SU-DHL-6 (cell line): ENCODE data around the gene KRTAP4-5.
"Not testable (repeated sequence)": the region's sequence is repeated elsewhere in the genome, so short reads cannot be mapped to it uniquely, and the experiment has no call there.

Experiments
- EZH2phosphoT487 ChIP-seq: fragments of 200-600 bp; sonication (generic), shearing (Covaris generic); conservative IDR thresholded peaks from 2 replicates; pipeline ENCODE4 v1.6.1; 2018; ENCODE audit warnings: mild to moderate bottlenecking, antibody characterized with exemption, low read length, moderate library complexity, mixed read lengths
- TF ChIP-seq, protein P1 (sequence below): fragments of 200-600 bp; sonication (generic); IDR thresholded peaks from one replicate; pipeline ENCODE4 v1.5.1; 2017; ENCODE audit warnings: antibody characterized with exemption, mild to moderate bottlenecking, low read length, moderate library complexity; ENCODE audit not compliant: insufficient read depth, poor library complexity, severe bottlenecking

DNA sequence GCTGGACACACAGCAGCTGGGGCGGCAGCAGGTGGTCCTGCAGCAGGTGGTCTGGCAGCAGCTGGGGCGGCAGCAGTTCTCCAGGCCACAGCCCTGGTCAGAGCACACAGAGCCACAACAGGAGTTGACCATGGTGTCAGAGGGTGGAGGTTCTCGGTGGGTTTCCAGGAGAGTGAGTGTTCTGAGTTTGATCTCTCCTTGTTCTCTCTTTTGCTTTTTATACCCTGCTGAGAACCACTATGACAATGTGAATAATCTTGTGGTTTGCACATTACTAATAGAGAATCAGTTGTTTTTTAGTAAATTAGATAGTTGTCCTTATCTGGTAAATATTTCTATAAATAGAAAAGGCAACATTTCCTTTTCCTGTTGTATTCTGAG, 25.6 kb downstream of the KRTAP4-5 start, which contains the start of gene KRTAP4-12:
- TF ChIP-seq, protein P1, sequence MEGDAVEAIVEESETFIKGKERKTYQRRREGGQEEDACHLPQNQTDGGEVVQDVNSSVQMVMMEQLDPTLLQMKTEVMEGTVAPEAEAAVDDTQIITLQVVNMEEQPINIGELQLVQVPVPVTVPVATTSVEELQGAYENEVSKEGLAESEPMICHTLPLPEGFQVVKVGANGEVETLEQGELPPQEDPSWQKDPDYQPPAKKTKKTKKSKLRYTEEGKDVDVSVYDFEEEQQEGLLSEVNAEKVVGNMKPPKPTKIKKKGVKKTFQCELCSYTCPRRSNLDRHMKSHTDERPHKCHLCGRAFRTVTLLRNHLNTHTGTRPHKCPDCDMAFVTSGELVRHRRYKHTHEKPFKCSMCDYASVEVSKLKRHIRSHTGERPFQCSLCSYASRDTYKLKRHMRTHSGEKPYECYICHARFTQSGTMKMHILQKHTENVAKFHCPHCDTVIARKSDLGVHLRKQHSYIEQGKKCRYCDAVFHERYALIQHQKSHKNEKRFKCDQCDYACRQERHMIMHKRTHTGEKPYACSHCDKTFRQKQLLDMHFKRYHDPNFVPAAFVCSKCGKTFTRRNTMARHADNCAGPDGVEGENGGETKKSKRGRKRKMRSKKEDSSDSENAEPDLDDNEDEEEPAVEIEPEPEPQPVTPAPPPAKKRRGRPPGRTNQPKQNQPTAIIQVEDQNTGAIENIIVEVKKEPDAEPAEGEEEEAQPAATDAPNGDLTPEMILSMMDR = not testable (repeated sequence)
- TF ChIP-seq EZH2phosphoT487 = not testable (repeated sequence)
